HT-29 (cell line): ENCODE data around the gene PLCH1. TPM values are rescaled to one million over a fixed set of nuclear protein-coding genes. Genes with fewer than 3 reads are reported as not detected.

Experiments
- DNase-seq: peaks from one replicate; pipeline ENCODE4 v3.0.0-alpha.2; 2015; ENCODE audit warnings: low spot score
- total RNA-seq: library from RNA; depleted of rRNA; stranded (reverse); fragments of >200 nt; shearing (Covaris generic); gene quantifications from 2 replicates; pipeline ENCODE4 v1.2.3, GENCODE V29; 2014

PLCH1 gene
- total RNA-seq, 1 experiment from 2014 or later: 1.9 TPM

GRCh38 chr3:155549087-155549486 lies 195.8 kb downstream of the PLCH1 start:
- DNase-seq: no peak

DNA sequence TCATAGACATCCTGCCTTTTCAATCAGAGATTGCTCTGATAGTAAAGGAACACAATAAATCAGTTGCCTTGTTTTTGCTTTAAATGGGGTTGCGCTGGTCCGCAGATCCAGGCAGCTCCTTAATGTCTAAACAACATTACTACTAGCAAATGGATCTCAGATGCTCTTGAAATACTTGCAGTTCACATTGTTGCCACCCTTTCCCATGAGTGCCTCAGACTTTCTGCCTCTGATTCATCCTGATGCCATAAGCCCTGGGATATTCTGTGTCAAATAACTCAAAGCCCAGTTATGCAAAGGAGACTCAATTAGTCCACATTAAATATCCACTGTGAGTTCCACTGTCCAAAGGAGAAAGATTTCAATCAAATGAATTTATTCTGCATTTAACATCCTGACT lies 196.7 kb downstream of the PLCH1 start:
- no peak for DNase-seq

- DNase-seq: no peak
Measured at GRCh38 chr3:155535098-155535497, 209.8 kb downstream of the PLCH1 start.

GRCh38 chr3:155528579-155528978 lies 216.3 kb downstream of the PLCH1 start:
- DNase-seq: no peak

DNA sequence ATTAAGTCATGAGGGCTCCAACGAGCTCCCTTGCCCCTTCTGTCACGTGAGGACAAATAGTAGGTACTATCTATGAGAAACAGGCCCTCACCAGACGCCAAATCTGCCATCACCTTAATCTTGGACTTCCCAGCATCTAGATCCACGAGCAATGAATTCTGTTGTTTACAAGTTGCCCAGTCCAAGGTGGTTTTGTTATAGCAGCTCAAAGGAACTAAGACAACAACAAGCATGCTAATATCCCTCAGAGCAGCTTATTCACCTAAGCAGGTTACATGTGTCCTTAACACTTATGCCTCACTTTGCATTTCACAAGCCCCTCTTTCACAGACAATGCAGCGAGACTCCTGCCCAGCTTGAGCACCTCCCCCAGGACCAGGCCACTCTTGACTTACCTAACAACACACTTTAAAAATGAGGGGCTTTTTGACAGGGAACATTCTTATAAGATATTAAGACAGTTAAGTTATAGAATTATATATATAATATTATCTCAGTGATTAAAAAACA lies 219.5 kb downstream of the PLCH1 start:
- DNase-seq: no peak

DNA sequence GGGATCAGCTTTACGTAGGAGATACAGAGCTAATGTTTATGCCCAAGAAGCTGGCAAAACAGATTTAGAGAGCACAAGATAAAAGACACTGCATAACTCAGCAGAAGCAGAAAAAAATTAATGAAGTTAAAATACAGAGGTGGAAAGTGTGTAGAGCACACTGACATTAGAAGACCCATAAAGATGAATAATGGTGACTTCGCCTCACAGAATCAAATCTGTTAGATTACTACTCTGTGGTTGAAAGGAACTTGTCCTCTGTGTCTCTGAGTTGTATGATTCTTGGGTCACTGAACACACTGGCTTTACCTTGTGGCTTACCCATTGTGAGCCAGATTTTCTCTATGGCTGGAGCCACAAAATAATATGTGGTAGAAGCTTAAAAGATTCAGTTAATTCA lies 224.4 kb downstream of the PLCH1 start:
- DNase-seq: no peak

- DNase-seq: no peak
Measured at GRCh38 chr3:155519078-155519477, 225.8 kb downstream of the PLCH1 start.

GRCh38 chr3:155517903-155518302 lies 227.0 kb downstream of the PLCH1 start:
- no peak for DNase-seq

GRCh38 chr3:155516439-155516838 lies 228.4 kb downstream of the PLCH1 start:
- no peak for DNase-seq

GRCh38 chr3:155512867-155513261 lies 232.0 kb downstream of the PLCH1 start:
- DNase-seq: no peak

DNA sequence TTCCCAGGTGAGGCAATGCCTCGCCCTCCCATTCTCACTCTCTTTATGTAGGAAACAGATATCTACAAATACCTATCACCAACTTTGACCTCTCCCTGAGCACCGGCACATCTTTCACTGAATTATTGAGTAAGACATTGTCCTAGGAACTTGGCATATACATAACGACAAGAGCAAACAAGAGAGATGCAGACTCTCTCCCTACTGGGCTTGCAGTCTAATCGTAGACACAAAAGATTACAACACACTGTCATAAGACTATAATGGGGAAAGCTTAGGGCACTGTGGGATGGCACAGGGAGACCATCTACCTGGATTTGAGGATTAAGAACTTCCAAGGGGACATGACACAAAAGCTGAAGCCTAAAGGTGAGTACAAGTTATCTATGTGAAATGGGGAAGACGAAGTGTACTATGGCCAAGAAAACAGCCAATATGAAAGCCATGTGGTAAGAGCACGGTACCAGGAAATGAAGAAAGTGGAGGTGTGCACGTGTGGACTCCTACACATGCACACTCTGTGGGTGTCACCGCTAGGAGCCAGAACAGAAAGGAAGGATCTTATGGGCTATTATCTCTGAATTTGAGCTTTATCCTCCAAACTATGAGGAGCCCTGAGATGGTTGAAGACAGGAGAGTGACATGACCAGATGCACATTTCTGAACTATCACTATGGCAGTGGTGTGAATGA lies 232.6 kb downstream of the PLCH1 start:
- no peak for DNase-seq

DNA sequence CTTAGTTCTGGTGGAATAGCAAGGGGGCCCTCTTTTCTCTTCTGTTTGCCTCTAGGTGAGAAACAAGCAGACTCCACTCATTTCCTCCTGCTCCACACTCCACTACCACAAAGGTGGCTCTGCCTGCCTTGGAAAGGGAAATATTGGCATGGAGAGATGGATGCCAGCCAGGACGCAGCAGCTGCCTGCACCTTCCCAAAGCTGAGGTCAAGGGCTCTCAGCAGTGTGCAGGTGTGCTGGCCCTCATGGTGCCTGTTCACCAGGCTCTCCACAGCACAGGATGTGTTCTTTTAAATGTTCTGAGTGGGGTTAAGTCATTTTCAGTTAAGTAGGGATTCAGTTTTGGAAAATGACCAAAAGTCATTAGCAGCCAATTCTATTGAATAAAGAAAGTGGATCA lies 240.2 kb downstream of the PLCH1 start:
- DNase-seq: no peak

DNA sequence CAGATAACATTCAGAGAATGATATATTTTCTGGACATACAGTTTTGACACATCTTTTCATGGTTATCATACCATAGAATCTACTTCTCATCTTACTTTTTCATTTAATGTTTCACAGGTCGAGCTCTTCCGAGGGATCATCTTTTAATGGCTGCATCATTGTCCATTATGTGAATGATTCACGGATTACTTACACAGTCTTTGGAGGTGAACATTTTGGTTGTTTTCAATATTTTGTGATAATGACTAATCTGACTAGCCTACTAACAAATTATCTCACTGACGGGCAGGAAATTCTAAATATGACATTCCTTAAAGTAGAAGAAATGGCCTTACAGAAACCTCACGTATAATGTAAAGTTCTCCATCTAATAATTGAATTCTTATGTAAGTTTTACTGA lies 242.2 kb downstream of the PLCH1 start:
- DNase-seq: no peak

DNA sequence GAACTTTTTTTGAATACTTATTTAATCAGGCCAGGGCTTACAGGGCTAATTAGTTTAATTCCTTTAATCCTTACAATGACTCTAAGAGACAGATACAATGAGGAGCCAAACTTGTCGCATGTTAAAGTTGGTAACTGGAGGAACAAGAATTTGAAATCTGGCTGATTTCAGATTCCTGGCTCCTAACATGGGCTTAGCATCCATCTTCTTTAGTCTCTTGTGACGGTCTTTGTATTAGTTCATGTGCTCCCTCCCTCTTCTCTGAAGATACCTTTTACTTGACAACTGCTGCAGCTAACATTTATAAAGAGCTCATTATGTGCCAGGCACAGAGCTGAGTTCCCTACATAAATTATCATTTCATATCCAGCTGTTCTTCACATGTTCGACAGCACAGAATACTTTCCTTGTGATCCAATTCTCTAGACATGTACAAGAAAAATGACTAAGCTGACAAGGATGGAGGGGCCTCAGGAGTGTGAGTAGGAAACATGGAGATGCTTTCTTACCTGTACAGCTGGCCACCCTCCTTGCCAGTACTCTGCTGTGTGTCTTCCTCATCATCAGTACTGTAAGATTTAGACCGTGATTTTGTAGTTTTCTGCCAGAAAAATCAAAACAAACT lies 244.6 kb downstream of the PLCH1 start:
- DNase-seq: no peak

DNA sequence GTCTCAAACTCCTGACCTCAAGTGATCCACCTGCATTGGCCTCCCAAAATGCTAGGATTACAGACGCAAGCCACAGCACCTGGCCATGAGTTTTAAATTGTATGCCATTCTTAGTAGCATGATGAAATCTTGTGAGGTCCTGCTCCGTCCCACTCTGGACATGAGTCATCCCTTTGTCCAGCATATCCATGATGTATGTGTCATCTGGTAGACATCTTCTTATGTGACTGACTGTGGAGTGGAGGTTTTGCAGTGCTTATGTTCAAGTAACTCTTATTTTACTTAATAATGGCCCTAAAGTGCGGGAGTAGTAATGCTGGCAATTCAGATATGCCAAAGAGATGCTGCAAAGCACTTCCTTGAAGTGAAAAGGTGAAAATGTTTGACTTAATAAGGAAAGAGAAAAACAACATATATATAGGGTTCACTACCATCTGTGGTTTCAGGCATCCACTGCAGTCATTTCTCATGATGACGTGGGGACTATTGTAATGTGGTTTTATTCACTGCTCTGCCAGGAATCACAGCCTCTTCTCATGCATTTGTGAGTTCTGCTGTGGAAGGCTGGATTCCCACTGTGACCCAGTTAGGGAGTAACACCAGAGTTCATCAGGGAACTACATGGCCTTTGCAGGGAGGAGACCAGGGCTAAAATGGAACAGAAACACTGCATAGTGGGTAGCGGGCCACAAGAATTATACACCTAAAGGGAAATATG lies 246.8 kb downstream of the PLCH1 start:
- DNase-seq: no peak

GRCh38 chr3:155496206-155496605 lies 248.7 kb downstream of the PLCH1 start:
- DNase-seq: no peak

DNA sequence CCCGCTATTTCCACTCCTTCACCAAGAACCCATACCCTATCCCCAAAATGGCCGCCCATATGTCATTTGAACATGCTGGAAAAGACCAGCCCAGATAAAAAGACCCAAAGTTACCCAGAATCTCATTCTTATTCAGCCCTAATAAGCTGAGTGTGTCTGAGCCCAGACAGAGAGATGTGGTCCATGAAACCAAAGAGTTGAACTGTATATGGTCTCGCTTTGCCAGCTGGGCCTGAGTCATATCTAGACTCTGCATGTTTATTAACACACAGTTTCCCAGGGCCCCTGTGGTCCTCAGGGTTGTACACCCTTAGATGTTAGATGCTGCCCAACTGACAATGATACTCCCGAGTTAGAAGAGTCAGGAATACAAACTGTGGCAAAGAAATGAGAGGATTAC lies 249.5 kb downstream of the PLCH1 start:
- DNase-seq: no peak

DNA sequence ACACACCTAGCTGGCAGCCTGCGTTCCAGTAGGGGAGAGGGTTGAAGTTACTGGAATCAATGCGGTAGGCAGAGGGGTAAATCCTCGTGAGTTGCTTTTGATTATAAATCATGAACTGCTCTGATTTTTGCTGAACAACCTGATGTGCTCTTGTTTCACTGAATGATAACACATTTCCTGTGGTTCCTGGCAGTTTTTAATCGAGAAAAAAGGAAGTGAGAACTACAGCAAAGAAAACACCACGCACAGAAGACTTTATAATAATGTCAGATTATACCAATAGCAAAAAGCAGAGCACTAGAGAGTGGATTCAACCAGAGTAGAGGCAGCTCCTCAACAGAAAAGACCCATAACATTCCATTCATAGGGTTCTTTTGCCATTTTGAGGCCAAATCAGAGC lies 250.5 kb downstream of the PLCH1 start:
- no peak for DNase-seq

- DNase-seq: no peak
Measured at GRCh38 chr3:155492841-155493240, 252.0 kb downstream of the PLCH1 start.

DNA sequence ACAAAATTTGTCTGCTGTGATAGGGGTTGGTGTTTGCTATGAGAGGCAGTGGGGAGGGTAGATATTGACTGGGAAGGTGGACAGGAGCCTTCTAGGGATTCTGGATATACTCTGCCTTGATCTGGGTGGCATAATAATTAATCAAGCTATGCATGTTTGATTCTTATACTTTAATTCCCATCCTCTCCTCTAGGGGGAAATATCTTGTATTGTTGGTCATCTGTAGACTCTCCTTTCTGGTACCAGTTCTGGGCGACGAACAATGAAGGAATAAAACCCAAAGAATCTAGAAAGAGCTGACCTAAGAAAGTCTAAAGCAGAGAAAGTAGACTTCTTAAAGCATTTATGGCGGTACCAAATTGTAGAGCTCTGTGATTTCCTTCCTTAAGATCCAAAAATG lies 253.2 kb downstream of the PLCH1 start:
- DNase-seq: peak; percentile 24

- DNase-seq: no peak
Measured at GRCh38 chr3:155488671-155489070, 256.2 kb downstream of the PLCH1 start.

DNA sequence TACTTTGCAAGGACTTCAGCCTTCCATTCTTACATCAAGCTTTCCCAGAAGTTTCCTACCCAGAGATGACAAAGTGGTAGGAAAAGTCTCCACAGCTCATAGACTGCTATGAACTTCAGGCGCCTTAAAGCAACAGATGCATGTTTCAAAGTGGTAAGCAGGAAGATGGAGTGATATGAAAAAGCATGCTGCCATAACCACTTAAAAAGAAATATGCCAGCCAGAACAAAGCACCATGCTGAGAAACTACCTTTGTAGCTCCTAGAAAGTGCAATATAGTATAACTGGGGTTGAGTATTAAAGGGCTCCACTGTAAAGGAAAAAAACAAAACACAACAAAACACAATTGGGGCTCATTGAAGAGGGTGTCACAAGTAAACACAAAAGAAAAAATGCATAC lies 259.0 kb downstream of the PLCH1 start:
- no peak for DNase-seq

DNA sequence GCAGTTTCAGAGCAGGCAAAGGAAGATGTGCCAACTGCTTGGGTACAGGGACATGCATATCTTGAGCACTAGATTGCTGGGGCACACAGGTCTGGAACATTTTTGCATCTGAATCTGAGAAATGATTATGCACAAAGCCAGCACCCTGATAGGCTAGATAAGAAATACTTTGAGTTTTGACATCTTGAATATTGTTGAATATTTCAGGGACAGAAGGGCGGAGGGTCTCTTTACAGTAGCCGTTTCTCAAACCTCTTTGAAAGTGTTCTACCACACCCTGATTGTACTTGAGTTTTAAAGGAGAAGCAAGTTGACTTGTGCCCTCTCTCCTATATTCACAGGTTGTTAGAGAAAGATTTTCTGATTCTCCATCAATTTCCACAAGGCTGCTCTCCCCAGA lies 263.3 kb downstream of the PLCH1 start:
- no peak for DNase-seq
